Activated B cell treated with CpG ODN at 0.5 μM for 24 hours (primary cell): ENCODE data around the gene CACHD1. TPM values are rescaled to one million over a fixed set of nuclear protein-coding genes. Genes with fewer than 3 reads are reported as not detected.

ENCODE experiments used
- ATAC-seq: fragments of 200-7000 bp; cut with Tn5 transposase; one replicate; pipeline ENCODE4 v1.10.0; 2021; ENCODE audit warnings: low read depth, mild to moderate bottlenecking, moderate library complexity
- CTCF ChIA-PET: fragments of 350-600 bp; sonication (Branson Sonifier 250); formaldehyde crosslinking; loops from one replicate; lab custom pipeline; 2021; ENCODE audit warnings: antibody characterized with exemption; lab: Charles Lee
- POLR2A ChIA-PET: fragments of 350-600 bp; sonication (Branson Sonifier 250); formaldehyde crosslinking; loops from one replicate; lab custom pipeline; 2021; ENCODE audit warnings: antibody characterized with exemption; lab: Charles Lee
- DNase-seq: peaks from one replicate; pipeline ENCODE4 v3.0.0; 2022
- H3K27ac Mint-ChIP-seq: one replicate; pipeline ENCODE4 v1.8.0; 2020; ENCODE audit warnings: mixed read lengths
- H3K27me3 Mint-ChIP-seq: one replicate; pipeline ENCODE4 v1.8.0; 2021; ENCODE audit warnings: mixed read lengths
- H3K36me3 Mint-ChIP-seq: one replicate; pipeline ENCODE4 v1.8.0; 2021; ENCODE audit warnings: low read depth, mixed read lengths
- H3K4me1 Mint-ChIP-seq: one replicate; pipeline ENCODE4 v1.8.0; 2021; ENCODE audit warnings: mixed read lengths
- H3K4me3 Mint-ChIP-seq: one replicate; pipeline ENCODE4 v1.8.0; 2020; ENCODE audit warnings: mild to moderate bottlenecking, mixed read lengths
- H3K9me3 Mint-ChIP-seq: one replicate; pipeline ENCODE4 v1.8.0; 2020; ENCODE audit warnings: mixed read lengths
- CTCF ChIP-seq: fragments of 200-600 bp; IDR thresholded peaks from one replicate; pipeline ENCODE4 v1.8.0; 2022; ENCODE audit warnings: antibody characterized with exemption, mild to moderate bottlenecking
- intact Hi-C: fragments of 100-400 bp; cut with micrococcal nuclease; formaldehyde crosslinking; loops from one replicate; pipeline ENCODE4 v1.15.1; 2024
- total RNA-seq: library from RNA; stranded (reverse); gene quantifications from 2 replicates; pipeline ENCODE4 v1.2.3, GENCODE V29; 2022

CACHD1 gene
- total RNA-seq, 1 donor from 2014 or later, result 0.22 TPM

DNA sequence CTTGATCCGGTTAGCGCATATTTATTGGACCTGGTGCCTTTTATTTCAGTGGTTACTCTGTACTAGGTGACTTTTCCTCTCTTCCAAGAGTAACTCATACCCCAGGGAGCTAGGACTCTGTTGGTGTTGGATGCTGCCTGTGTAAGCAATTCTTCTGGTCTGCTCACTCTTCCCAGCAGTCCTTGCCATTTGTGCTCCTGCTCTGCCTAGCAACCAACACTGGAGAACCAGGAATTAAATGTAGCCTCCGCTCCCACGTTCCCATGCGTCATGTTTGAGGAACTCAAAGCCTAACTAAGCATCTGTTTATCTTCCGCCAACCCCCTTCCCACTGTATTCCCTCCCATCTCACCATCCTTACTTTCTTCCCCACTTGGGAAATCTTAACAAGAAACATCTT, 209.2 kb downstream of the CACHD1 start:
- DNase-seq, result no peak
- TF ChIP-seq CTCF, result no peak
- CTCF ChIA-PET, result no interaction called here
- POLR2A ChIA-PET, result no interaction called here
- H3K9me3 Mint-ChIP-seq, result no peaks in the 10 kb centered on the region
- H3K27me3 Mint-ChIP-seq, result peaks cover 3% of the 10 kb centered on the region
- intact Hi-C loops, result loop anchor here (5.0 kb wide), 1 partner anchor 1062 kb away; no protein-coding TSS in a partner anchor
- no peaks in the 10 kb centered on the region for H3K36me3 Mint-ChIP-seq
- H3K4me3 Mint-ChIP-seq, result no peak overlapping the region
- H3K4me1 Mint-ChIP-seq, result no peaks in the 10 kb centered on the region
- H3K27ac Mint-ChIP-seq, result no peak overlapping the region
- no peak for ATAC-seq

DNA sequence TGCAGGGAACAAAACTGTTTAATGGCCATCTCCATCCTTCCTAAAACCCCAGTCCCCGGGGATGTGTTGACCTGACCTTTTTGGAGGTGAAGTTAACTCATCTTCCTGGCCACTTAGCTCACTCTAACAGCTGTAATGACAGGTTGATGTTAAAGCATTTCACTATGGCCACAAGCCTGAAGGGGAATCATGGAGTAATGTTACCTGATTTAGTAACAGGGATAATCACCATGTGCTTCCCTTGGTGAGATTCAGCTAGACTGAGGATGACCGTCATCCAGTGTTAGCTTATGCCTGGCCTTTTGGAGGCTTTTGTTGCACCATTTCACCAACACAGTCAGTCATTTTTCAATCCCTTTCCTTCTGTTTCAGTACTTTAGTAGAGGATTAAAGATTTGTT, 210.7 kb downstream of the CACHD1 start:
- ATAC-seq (no peak), DNase-seq (no peak)
- H3K27me3 Mint-ChIP-seq, result peaks cover 3% of the 10 kb centered on the region
- intact Hi-C loops, result no loop called here
- no peak overlapping the region for H3K27ac Mint-ChIP-seq
- TF ChIP-seq CTCF, result no peak
- no peaks in the 10 kb centered on the region for H3K36me3 Mint-ChIP-seq
- H3K4me1 Mint-ChIP-seq, result no peaks in the 10 kb centered on the region
- ChIA-PET POLR2A (no interaction called here), CTCF (no interaction called here)
- H3K4me3 Mint-ChIP-seq, result no peak overlapping the region
- no peaks in the 10 kb centered on the region for H3K9me3 Mint-ChIP-seq

- no peaks in the 10 kb centered on the region for H3K36me3 Mint-ChIP-seq
- no peak for DNase-seq
- H3K9me3 Mint-ChIP-seq, result no peaks in the 10 kb centered on the region
- no peak overlapping the region for H3K27ac Mint-ChIP-seq
- POLR2A ChIA-PET, result no interaction called here
- intact Hi-C loops, result no loop called here
- no peak for TF ChIP-seq CTCF
- no peak overlapping the region for H3K4me3 Mint-ChIP-seq
- H3K4me1 Mint-ChIP-seq, result no peaks in the 10 kb centered on the region
- no peak for ATAC-seq
- H3K27me3 Mint-ChIP-seq, result peaks cover 3% of the 10 kb centered on the region
- CTCF ChIA-PET, result no interaction called here
Observed at GRCh38 chr1:64681043-64681442, 211.1 kb downstream of the CACHD1 start.

DNA sequence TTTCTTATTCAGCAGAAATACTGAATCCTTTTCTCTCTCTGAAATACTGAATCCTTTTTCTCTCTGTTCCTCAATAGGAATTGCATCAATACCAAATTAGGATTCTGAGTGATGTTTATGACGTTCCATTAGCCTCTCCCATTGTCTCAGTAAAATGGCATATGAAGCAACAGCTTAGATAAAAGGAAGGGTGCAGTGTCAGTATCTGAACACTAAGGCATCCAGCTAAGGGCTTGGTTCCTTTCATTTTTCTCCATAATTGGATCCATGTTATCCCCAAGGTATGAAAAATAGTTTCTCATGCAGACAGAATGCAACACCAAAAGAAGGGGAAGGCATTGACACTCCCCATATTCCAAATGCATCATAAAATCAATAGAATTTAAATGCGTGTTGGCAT, 213.5 kb downstream of the CACHD1 start:
- TF ChIP-seq CTCF, result no peak
- Mint-ChIP-seq H3K36me3 (no peaks in the 10 kb centered on the region), H3K27ac (no peak overlapping the region), H3K4me3 (no peak overlapping the region), H3K27me3 (peaks cover 2% of the 10 kb centered on the region), H3K9me3 (no peaks in the 10 kb centered on the region), H3K4me1 (no peaks in the 10 kb centered on the region)
- intact Hi-C loops, result no loop called here
- ATAC-seq, result no peak
- ChIA-PET POLR2A (no interaction called here), CTCF (interaction anchor here (1.5 kb wide), 1 partner anchor 10 kb away, joined by 3 read pairs; no protein-coding TSS in a partner anchor)
- DNase-seq, result no peak

GRCh38 chr1:64685217-64685616, 215.3 kb downstream of the CACHD1 start:
- no peak for TF ChIP-seq CTCF
- no peak for DNase-seq
- intact Hi-C loops, result loop anchor here (5.0 kb wide), 1 partner anchor 1762 kb away; no protein-coding TSS in a partner anchor
- POLR2A ChIA-PET, result no interaction called here
- Mint-ChIP-seq H3K9me3 (no peaks in the 10 kb centered on the region), H3K4me1 (no peaks in the 10 kb centered on the region), H3K4me3 (no peak overlapping the region), H3K36me3 (no peaks in the 10 kb centered on the region), H3K27me3 (peaks cover 2% of the 10 kb centered on the region), H3K27ac (no peak overlapping the region)
- CTCF ChIA-PET, result interaction anchor here (1.1 to 1.5 kb wide), 4 partner anchors 8 to 390 kb away, joined by 3 to 9 read pairs (median 4); no protein-coding TSS in a partner anchor
- ATAC-seq, result no peak
